ENCODE data around the gene ITPKA. TPM values are rescaled to one million over a fixed set of nuclear protein-coding genes. Genes with fewer than 3 reads are reported as not detected.
"Not testable (repeated sequence)": the region's sequence is repeated elsewhere in the genome, so short reads cannot be mapped to it uniquely, and the experiment has no call there.

ITPKA gene
- not detected for total RNA-seq

- ATAC-seq (peak; percentile 77), DNase-seq (ENCODE audit: low spot score) (peak; percentile 78)
- intact Hi-C loops (cut with DNase I) = no loop called here
These were observed at the start of gene ITPKA for GRCh38 chr15:41493205-41493901. TSS of gene ITPKA (plus strand) at chr15:41493874. CDS start at chr15:41493928, 54 bp downstream.

DNA sequence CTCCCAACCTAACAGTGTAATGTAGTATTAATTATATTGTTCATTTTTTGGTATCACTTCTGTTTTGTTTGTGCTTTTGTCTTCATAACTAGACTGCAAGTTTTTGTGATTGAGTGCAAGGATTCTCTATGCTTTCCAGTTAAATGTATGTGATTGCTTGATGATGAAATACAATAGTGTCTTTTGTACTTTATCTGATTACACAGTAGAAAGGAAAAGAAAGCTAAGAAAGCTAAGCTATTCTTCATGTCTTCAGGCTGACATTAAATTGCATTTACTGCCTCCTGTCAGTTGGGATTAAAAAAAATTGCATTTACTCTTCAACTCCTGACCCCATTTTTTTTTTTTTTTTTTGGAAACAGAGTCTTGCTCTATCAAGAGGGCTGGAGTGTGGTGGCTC is 48.3 kb upstream of the ITPKA start:
- DNase-seq (ENCODE audit: low spot score) = no peak
- intact Hi-C loops (cut with DNase I) = no loop called here
- ATAC-seq = no peak

GRCh38 chr15:41462084-41462795 is 31.4 kb upstream of the ITPKA start:
- DNase-seq (ENCODE audit: low spot score) (no peak), ATAC-seq (no peak)
- intact Hi-C loops (cut with DNase I) = no loop called here

DNA sequence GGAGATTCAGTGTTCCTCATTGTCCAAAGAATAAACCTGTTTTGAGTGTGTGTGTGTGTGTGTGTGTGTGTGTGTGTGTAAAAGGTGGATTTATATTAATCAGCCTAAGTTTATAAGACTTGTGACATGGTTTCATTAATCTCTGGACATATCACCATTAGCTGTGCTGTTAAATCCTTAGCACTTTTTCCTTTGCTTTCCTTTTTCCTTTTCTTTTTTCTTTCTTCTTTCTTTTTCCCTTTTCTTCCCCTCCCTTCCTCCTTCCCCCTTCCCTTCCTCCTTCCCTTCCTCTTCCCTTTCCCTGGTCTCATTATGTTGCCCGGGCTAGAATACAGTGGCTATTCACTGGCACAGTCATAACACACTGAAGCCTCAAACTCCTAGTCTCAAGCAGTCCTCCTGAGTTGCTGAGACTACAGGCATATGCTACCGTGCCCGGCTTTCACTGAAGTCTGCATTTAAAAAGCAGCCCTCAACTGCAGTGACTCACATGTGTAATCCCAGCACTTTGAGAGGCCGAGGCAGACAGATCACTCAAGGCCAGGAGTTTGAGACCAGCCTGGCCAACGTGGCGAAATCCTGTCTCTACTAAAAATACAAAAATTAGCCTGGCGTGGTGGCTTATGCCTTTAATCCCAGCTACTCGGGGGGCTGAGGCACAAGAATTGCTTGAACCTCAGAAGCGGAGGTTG is 28.6 kb upstream of the ITPKA start:
- ATAC-seq (no peak), DNase-seq (ENCODE audit: low spot score) (no peak)
- intact Hi-C loops (cut with DNase I) = no loop called here

GRCh38 chr15:41465822-41466421 is 27.8 kb upstream of the ITPKA start:
- intact Hi-C loops (cut with DNase I) = no loop called here
- no peak for DNase-seq (ENCODE audit: low spot score)
- ATAC-seq = no peak

GRCh38 chr15:41466711-41467110 is 27.0 kb upstream of the ITPKA start:
- intact Hi-C loops (cut with DNase I) = no loop called here
- no peak for DNase-seq (ENCODE audit: low spot score)
- ATAC-seq = no peak

GRCh38 chr15:41469644-41470043 is 24.0 kb upstream of the ITPKA start:
- ATAC-seq; intact Hi-C loops (cut with DNase I): not testable (repeated sequence)

GRCh38 chr15:41473418-41473817 is 20.3 kb upstream of the ITPKA start:
- no peak for DNase-seq (ENCODE audit: low spot score)
- intact Hi-C loops (cut with DNase I) = no loop called here
- no peak for ATAC-seq

More at GRCh38 chr15:41469644-41470043, 24.0 kb upstream of the ITPKA start:
- not testable (repeated sequence) for DNase-seq (ENCODE audit: low spot score)

DNA sequence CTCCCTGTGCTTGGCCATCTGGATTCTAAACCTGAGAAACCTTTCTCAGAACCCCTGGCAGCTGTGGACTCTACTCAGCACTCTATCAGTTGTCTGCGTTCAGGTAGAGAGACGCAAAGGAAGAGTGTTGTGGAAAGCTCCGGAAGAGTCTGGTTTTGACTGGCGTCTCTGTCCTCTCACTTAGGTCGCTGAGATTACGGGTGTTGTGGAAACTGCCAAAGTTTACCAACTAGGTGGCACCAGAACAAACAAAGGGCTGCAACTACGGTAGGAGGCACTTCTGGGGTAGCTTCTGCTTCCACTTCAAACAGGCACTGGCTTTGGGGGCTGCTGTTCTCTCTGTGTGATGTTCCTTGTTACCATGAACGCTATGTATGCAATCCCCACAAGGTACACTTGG is 19.2 kb upstream of the ITPKA start:
- ATAC-seq (no peak), DNase-seq (ENCODE audit: low spot score) (no peak)
- intact Hi-C loops (cut with DNase I) = no loop called here

GRCh38 chr15:41474941-41475340 is 18.7 kb upstream of the ITPKA start:
- DNase-seq (ENCODE audit: low spot score) (no peak), ATAC-seq (no peak)
- intact Hi-C loops (cut with DNase I) = no loop called here

DNA sequence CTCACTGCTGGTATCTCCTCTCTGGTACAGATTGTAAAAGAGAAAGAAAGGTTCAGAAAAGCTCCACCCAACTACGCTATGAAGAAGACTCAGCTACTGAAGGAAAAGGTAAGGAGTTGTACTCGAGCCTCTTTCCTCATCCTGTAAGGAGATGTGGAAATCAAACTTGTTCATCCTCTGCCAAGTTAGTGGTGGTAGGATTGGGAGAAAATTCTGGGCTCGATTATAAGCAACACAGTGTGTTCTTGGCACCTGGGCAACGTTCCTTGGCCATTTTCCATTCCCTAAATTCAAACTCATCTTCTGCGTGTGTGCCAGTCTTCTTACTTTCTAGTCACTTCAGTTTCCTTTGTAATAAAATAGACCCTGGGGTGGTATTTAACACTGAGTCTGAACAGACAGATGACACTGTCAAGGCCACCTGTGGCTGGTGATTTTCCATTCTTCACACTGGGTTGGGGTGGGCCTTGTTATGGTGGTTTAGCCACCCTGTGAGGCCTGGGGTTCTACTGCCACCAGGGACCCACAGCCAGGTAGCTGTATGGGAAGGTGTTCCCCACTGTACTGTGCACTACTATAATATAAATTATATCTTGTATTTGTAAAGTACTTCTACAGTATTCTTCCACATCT is 17.1 kb upstream of the ITPKA start:
- intact Hi-C loops (cut with DNase I) = no loop called here
- ATAC-seq = no peak
- DNase-seq (ENCODE audit: low spot score) = no peak

DNA sequence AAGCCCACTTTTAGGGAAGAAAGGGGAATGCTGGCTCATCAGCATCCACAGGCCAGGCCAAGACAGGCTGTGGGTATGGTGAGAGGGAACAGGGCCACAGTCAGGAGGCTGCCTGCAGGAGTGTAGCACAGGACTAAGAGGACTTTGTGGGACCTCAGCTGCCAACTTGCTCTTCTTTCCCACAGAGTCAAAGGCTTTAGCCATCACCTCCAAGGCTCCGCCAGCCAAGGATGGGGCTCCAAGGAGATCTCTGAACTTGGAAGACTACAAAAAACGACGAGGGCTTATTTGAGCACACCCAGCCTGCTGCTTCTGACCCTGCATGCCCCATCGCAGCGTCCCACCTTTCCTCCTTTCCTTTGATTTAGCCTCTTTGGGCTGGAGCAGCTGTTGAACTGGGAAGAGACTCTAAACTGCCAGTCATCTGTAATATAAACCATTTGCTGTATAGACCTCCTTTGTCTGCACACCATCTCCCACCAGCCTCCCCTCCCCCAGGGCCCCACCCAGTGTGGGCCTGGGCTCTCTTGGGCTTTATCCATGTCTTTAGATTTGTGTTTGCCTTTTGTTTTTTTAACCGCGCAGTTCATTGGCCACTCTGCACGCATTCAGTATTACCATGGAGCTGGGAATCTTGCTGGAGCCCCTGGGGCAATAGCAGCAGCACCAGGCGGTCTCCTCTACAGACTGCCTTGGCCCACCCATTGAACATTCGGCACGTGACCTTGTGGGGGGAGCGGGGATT is 13.1 kb upstream of the ITPKA start:
- no peak for DNase-seq (ENCODE audit: low spot score)
- intact Hi-C loops (cut with DNase I) = no loop called here
- no peak for ATAC-seq

GRCh38 chr15:41482110-41482877 is 11.4 kb upstream of the ITPKA start:
- intact Hi-C loops (cut with DNase I) = no loop called here
- DNase-seq (ENCODE audit: low spot score) = no peak
- ATAC-seq = no peak

GRCh38 chr15:41483115-41483514 is 10.6 kb upstream of the ITPKA start:
- intact Hi-C loops (cut with DNase I) = no loop called here
- DNase-seq (ENCODE audit: low spot score) (no peak), ATAC-seq (no peak)

DNA sequence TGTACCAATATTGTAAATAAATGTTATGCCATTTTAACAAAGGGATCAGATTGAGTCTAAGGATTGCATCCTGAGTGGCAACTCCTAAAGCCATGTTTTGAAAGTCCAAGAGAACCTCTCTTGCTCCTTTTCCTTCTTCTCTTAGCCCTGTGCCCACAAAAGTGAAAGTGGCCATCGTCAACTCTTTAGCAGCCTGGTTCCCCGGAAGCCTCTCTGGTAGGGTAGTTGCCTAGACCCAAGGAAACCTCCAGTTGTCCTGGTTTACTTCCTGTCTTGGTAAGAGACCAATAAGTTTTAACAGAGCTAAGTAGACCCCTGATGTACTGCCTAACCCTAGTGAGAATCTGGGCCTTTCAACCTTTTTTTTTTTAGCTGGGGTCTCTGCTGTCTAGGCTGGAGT is 10.2 kb upstream of the ITPKA start:
- intact Hi-C loops (cut with DNase I) = no loop called here
- no peak for DNase-seq (ENCODE audit: low spot score)
- ATAC-seq = no peak

DNA sequence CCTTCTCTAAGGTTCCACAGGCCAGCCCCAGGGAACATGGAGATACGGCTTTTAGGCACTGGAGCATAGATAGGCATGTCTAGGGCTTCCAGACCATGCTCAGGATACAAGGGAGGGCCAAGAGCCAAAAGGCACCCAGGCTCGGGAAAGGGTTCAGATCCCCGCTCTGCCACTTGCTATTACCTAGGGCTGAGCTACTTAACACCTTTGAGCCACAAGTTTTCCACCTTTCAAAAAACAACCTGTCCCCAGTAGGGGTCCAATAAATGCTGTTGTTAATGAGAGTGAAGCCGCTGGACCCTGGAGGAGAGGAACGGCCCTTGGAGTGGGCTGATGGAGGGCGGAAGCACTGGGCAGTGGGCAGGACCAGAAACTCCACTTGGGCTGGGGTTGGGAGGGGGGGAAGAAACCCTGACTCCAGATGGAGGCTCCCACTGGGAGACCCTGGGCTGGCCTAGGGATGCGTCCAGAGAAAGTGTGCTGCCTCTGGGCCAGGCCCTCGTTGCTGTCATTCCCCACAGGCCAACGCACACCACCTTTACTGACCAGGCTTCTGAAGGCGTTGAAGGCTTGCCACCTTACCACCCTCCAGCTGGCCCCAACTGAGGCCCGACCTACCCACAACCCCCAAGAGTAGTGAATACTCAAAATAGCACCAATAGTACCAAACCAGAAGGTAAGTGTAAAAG is 8.6 kb upstream of the ITPKA start:
- intact Hi-C loops (cut with DNase I) = no loop called here
- no peak for DNase-seq (ENCODE audit: low spot score)

GRCh38 chr15:41486286-41486685 is 7.4 kb upstream of the ITPKA start:
- ATAC-seq (no peak), DNase-seq (ENCODE audit: low spot score) (no peak)
- intact Hi-C loops (cut with DNase I) = no loop called here

More for the DNA sequence above, 8.6 kb upstream of the ITPKA start:
- ATAC-seq = peak; percentile 26
